ENCODE measurements around the gene DKC1. TPM values are rescaled to one million over a fixed set of nuclear protein-coding genes. Genes with fewer than 3 reads are reported as not detected.

The DKC1 gene
- total RNA-seq, 1 donor from 2014 or later: 45.6 TPM

DNA sequence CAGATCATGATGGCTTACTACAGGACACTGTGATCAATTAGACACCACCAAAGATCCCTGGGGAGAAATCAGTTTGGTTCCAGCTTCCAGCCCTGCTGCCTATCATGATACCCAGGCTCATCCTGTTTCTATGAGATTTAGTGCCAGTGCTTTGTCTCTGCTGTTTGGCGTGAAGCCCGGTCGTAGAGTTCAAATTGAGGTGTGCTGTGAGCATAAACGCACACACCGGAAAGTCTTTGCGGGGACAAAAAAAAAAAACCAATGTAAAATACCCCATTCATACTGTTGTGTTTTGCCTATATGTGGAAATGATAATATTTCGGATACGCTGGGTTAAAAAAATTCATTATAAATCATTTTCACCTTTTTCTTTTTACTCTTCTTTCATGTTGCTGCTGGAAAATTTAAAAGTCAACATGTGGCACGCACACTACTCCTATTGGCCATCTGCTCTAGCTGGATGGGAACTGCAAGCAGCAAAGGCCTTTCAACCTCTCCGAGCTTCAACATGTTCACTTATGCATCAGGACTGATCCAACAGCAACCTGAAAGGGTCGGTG lies 607 bp upstream of the DKC1 start:
- Mint-ChIP-seq H3K36me3 (peaks cover 8% of the 10 kb centered on the region), H3K27me3 (ENCODE audit: insufficient read depth, low read depth) (no peaks in the 10 kb centered on the region), H3K27ac (no peak overlapping the region), H3K4me3 (peak overlapping the region; percentile 88), H3K4me1 (peaks cover 7% of the 10 kb centered on the region), H3K9me3 (no peaks in the 10 kb centered on the region)
- Histone ChIP-seq H4K20me1 (ENCODE audit: low read depth) (peaks cover 19% of the 10 kb centered on the region), H3K4me3 (peak overlapping the region; percentile 65), H2AFZ (replicated peaks) (no peak overlapping the region), H3F3A (ENCODE audit: low read depth) (peaks cover 8% of the 10 kb centered on the region), H3K36me3 (peaks cover 3% of the 10 kb centered on the region), H3K9me3 (ENCODE audit: low read depth) (no peaks in the 10 kb centered on the region), H3K4me2 (peak overlapping the region; percentile 75), H3K4me1 (peaks cover 14% of the 10 kb centered on the region), H3K27me3 (no peaks in the 10 kb centered on the region), H3K9ac (no peak overlapping the region), H3K27ac (peak overlapping the region; percentile 51), H3K79me2 (ENCODE audit: low read depth) (peaks cover 30% of the 10 kb centered on the region)
- no peak for DNase-seq (ENCODE audit: low spot score)
- TF ChIP-seq, protein P1, sequence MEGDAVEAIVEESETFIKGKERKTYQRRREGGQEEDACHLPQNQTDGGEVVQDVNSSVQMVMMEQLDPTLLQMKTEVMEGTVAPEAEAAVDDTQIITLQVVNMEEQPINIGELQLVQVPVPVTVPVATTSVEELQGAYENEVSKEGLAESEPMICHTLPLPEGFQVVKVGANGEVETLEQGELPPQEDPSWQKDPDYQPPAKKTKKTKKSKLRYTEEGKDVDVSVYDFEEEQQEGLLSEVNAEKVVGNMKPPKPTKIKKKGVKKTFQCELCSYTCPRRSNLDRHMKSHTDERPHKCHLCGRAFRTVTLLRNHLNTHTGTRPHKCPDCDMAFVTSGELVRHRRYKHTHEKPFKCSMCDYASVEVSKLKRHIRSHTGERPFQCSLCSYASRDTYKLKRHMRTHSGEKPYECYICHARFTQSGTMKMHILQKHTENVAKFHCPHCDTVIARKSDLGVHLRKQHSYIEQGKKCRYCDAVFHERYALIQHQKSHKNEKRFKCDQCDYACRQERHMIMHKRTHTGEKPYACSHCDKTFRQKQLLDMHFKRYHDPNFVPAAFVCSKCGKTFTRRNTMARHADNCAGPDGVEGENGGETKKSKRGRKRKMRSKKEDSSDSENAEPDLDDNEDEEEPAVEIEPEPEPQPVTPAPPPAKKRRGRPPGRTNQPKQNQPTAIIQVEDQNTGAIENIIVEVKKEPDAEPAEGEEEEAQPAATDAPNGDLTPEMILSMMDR (IDR thresholded peaks at IDR 0.05): no peak
- TF ChIP-seq EZH2 (IDR thresholded peaks at IDR 0.05) (no peak), EZH2phosphoT487 (IDR thresholded peaks at IDR 0.05) (no peak)

DNA sequence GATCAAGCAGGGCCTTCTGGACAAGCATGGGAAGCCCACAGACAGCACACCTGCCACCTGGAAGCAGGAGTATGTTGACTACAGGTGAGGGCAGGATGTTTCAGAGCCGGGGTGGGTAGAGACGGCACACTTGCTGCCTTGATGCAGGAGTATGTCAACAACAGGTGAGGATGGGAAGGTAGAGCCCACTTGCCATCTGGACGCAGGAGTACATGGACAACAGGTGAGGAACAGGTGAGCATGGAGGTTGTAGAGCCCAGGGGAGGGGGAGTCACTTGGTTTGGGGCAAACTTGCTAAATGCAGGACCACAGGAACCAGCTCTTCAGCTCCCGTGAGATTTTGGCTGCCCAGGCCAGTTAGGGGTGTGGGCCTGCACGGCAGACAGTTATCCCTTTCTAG lies 12.0 kb downstream of the DKC1 start:
- no peak overlapping the region for H2AFZ ChIP-seq (replicated peaks)
- no peaks in the 10 kb centered on the region for H4K20me1 ChIP-seq (ENCODE audit: low read depth)
- Mint-ChIP-seq H3K27ac (no peak overlapping the region), H3K4me1 (no peaks in the 10 kb centered on the region), H3K9me3 (peaks cover 28% of the 10 kb centered on the region), H3K36me3 (peaks cover 42% of the 10 kb centered on the region), H3K4me3 (no peak overlapping the region), H3K27me3 (ENCODE audit: insufficient read depth, low read depth) (peaks cover 2% of the 10 kb centered on the region)
- peaks cover 4% of the 10 kb centered on the region for H3K36me3 ChIP-seq
- H3K9me3 ChIP-seq (ENCODE audit: low read depth): no peaks in the 10 kb centered on the region
- no peaks in the 10 kb centered on the region for H3K4me1 ChIP-seq
- H3K9ac ChIP-seq: no peak overlapping the region
- H3K27me3 ChIP-seq: no peaks in the 10 kb centered on the region
- H3K4me3 ChIP-seq: no peak overlapping the region
- no peaks in the 10 kb centered on the region for H3F3A ChIP-seq (ENCODE audit: low read depth)
- TF ChIP-seq, protein P1 (IDR thresholded peaks at IDR 0.05): no peak
- TF ChIP-seq EZH2 (IDR thresholded peaks at IDR 0.05) (no peak), EZH2phosphoT487 (IDR thresholded peaks at IDR 0.05) (no peak)
- H3K79me2 ChIP-seq (ENCODE audit: low read depth): no peaks in the 10 kb centered on the region
- H3K27ac ChIP-seq: no peak overlapping the region
- DNase-seq (ENCODE audit: low spot score): no peak
- H3K4me2 ChIP-seq: no peak overlapping the region

DNA sequence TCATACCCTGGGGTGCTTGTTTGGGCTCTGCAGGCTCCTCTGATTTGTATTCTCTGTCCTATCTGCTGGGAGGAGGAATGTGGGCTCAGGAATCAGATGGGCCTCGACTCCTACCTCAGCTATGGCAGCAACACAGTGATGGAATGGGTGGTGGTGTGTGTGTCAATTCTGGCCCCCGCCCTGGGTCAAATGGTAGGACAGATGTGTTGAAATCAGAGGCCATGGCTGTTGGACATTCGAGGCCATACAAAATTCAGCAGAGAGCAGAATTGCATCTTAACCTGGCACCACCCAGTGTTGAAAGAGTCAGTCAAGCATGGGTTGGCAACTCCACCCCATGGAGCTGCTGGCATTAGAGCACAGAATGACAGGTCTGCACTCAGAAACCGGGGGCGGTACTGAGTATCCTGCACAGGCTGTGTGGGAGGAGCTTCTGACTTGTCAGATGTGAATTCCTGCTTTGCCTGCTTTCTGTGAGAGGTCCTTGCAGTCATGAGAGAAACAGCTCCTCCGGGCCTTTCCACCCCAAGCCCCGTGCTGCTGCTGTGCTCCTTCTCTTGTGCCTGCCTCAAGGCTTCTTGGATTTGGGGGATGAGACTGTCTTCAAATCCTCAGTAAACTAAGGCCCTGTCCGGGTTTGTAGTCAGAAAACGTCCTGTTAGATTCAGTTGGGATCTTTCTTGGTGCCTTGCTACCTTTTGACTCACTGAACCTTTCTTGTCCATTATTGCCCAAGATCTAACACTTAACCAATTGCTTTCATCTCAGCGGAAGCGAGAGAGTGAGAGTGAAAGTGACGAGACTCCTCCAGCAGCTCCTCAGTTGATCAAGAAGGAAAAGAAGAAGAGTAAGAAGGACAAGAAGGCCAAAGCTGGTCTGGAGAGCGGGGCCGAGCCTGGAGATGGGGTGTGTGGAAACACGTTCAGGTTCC lies 13.0 kb downstream of the DKC1 start:
- H3K36me3 Mint-ChIP-seq: peaks cover 39% of the 10 kb centered on the region
- no peak for DNase-seq (ENCODE audit: low spot score)
- peaks cover 2% of the 10 kb centered on the region for H3K27me3 Mint-ChIP-seq (ENCODE audit: insufficient read depth, low read depth)
- Histone ChIP-seq H3F3A (ENCODE audit: low read depth) (no peaks in the 10 kb centered on the region), H4K20me1 (ENCODE audit: low read depth) (no peaks in the 10 kb centered on the region), H3K9me3 (ENCODE audit: low read depth) (no peaks in the 10 kb centered on the region), H3K4me1 (no peaks in the 10 kb centered on the region), H2AFZ (replicated peaks) (no peak overlapping the region), H3K4me3 (no peak overlapping the region), H3K79me2 (ENCODE audit: low read depth) (no peaks in the 10 kb centered on the region), H3K9ac (no peak overlapping the region), H3K36me3 (peaks cover 4% of the 10 kb centered on the region), H3K27me3 (no peaks in the 10 kb centered on the region), H3K27ac (no peak overlapping the region), H3K4me2 (no peak overlapping the region)
- H3K9me3 Mint-ChIP-seq: peaks cover 26% of the 10 kb centered on the region
- no peak overlapping the region for H3K4me3 Mint-ChIP-seq
- no peak for TF ChIP-seq EZH2 (IDR thresholded peaks at IDR 0.05)
- no peak for TF ChIP-seq EZH2phosphoT487 (IDR thresholded peaks at IDR 0.05)
- TF ChIP-seq, protein P1 (IDR thresholded peaks at IDR 0.05): no peak
- no peak overlapping the region for H3K27ac Mint-ChIP-seq
- H3K4me1 Mint-ChIP-seq: no peaks in the 10 kb centered on the region
